Thyroid gland (tissue), 4 donors: Measurements from ENCODE around the gene NXF3.

Source experiments
- CTCF ChIP-seq, 6 experiments: fragments of 200-600 bp in 3 of 6; fragments of 450-650 bp in 3 of 6; sonication (generic) in 3 of 6; IDR thresholded peaks; one replicate each; pipeline ENCODE4 v1.5.1; 2016 to 2019; ENCODE audit warnings: antibody characterized with exemption in 6 of 6, mild to moderate bottlenecking in 2 of 6, inconsistent platforms in 1 of 6, moderate library complexity in 1 of 6
- POLR2A ChIP-seq, 2 donors: fragments of 450-650 bp; IDR thresholded peaks; one replicate each; pipeline ENCODE4 v1.6.1; 2017; ENCODE audit warnings: antibody characterized with exemption in 2 of 2, mild to moderate bottlenecking in 2 of 2, moderate library complexity in 1 of 2

- no peak for TF ChIP-seq POLR2A (IDR thresholded peaks at IDR 0.05)
- TF ChIP-seq CTCF (IDR thresholded peaks at IDR 0.05), result no peak
Observed at GRCh38 chrX:103092942-103093341, at the start of gene NXF3.
